Stimulated activated CD4-positive, alpha-beta T cell treated with anti-CD3 and anti-CD28 coated beads, Interleukin-2, amount 100 ng/mL, for 4 hours (primary cell): ENCODE data around the gene RNF180.
"Not testable (repeated sequence)": the region's sequence is repeated elsewhere in the genome, so short reads cannot be mapped to it uniquely, and the experiment has no call there.

Experiments used
- DNase-seq: peaks from one replicate; pipeline ENCODE4 v3.0.0-alpha.2; 2020; ENCODE audit warnings: low read depth

Gene RNF180

GRCh38 chr5:64285188-64286130 lies 119.8 kb downstream of the RNF180 start:
- DNase-seq: no peak

DNA sequence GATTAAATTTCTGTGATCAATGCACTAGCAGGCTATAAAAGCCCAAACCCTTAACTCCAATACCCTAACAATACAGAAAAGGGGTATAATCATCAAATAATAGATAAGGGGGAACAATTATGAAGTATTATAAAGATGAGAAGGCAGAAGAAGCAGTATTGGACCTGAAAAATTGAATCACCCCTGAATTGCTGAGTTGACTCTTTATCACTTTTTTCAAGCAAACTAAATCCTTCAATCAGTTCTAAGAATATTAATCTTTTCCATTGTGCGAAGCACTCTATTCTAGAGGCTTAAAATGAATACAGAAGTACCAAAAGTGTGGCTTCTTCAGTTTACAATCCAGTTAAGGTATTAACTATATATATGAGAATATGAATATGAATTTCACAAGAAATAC lies 120.7 kb downstream of the RNF180 start:
- no peak for DNase-seq

- not testable (repeated sequence) for DNase-seq
These were observed 122.9 kb downstream of the RNF180 start for GRCh38 chr5:64288496-64288895.

DNA sequence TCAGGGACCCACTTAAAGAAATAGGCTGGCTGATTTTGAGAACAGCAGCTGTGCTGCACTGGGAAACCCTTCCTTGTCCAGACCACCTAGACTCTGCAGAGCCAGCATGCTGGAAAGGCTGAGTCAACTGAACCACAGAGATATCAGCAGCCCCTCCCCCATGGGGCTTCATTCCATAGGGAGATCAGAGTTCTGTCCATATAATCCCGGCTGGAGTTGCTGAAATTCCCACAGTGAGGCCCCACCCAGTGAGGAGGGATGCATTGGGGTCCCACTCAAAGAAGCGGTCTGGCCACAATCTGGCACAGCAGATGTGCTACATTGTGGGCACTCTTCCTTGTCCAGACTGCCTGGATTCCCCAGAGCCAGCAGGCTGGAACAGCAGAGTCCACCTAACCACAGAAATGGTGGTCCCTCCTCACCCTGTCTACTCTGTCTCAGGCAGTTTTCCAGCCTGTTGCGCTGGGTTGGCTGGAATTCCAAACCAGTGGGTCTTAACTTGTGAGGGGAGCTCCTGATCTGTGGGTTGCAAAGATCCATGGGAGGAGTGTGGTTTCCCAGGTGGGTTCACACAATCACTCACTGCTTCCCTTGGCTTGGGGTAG lies 127.1 kb downstream of the RNF180 start:
- DNase-seq: no peak

DNA sequence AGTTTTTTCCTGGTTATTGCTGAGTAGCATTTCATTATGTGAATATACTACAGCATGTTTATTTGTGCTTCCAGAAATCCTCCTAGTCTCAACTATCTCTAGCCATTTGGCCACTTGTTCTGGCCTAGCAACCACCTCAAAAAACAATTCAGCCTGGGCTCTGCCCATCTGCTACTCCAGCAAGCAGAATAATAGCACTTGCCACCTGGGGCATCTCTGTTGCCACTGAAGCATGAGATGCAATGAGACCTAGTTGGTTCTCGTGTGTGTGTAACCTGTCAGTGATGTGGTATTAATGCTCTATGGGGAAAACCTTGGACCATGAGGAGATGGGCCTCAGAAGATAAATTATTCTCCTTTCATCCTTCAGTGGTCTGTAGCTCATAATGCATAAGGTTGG lies 129.5 kb downstream of the RNF180 start:
- DNase-seq: no peak

GRCh38 chr5:64298586-64298985 lies 132.9 kb downstream of the RNF180 start:
- no peak for DNase-seq

- DNase-seq: no peak
These were observed 134.2 kb downstream of the RNF180 start for GRCh38 chr5:64299805-64300204.

DNA sequence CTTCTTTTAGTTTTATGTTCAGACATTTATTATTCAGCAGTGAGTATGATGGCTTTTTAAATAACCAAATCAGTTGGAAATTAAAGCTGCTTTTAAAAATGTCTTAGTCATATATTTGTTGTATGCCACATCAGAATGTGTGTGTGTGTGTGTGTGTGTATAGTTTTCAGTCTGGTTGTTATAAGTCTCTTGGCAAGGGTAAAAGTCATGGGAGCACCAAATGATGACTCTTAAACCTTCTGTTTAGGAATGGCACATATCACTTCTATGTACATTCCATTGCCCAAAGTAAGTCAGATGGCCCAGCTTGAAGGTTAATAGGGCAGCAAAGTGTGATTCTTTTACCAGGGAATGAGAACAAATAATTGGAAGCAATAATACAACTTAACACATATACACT lies 135.9 kb downstream of the RNF180 start:
- no peak for DNase-seq

DNA sequence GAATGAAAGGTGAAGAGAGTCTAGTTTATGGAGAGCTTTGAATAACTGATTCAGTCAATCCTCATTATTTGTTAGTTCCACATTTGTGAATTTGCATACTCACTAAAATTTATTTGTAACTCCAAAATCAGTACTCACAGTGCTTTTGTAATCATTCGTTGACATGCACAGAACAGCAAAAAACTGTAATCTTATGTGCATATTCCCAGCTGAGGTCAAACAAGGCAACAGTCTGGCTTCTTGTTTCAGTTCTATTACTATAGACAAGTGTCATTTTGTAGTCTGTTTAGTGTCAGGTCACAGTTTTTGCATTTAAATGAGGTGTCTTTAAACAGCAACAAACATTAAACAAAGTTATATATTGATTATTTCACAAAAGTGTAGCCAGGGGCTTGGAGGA lies 142.5 kb downstream of the RNF180 start:
- DNase-seq: no peak

- no peak for DNase-seq
These were observed 146.8 kb downstream of the RNF180 start for GRCh38 chr5:64312491-64312890.

- no peak for DNase-seq
These were observed 150.1 kb downstream of the RNF180 start for GRCh38 chr5:64315778-64316177.

GRCh38 chr5:64318175-64318574 lies 152.5 kb downstream of the RNF180 start:
- no peak for DNase-seq

DNA sequence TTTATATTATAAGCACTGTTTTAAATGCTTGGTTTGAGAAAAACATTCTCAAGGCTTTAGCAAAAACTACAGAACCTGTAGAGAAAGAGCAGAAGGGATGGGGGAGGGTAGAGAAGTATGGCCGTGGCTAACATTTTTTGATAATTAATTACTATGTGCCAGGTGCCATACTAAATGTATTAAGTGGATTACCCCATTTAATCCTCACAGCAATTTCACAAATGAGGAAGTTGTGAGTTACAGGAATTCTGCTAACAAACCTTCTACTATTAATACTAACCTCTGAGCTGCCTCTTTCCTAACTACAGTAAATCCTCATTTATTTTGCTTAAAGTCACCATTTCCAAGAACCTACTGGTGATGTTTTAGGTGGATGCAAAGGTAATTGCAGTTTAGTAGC lies 157.9 kb downstream of the RNF180 start:
- DNase-seq: no peak

GRCh38 chr5:64330728-64331231 lies 165.1 kb downstream of the RNF180 start:
- no peak for DNase-seq

DNA sequence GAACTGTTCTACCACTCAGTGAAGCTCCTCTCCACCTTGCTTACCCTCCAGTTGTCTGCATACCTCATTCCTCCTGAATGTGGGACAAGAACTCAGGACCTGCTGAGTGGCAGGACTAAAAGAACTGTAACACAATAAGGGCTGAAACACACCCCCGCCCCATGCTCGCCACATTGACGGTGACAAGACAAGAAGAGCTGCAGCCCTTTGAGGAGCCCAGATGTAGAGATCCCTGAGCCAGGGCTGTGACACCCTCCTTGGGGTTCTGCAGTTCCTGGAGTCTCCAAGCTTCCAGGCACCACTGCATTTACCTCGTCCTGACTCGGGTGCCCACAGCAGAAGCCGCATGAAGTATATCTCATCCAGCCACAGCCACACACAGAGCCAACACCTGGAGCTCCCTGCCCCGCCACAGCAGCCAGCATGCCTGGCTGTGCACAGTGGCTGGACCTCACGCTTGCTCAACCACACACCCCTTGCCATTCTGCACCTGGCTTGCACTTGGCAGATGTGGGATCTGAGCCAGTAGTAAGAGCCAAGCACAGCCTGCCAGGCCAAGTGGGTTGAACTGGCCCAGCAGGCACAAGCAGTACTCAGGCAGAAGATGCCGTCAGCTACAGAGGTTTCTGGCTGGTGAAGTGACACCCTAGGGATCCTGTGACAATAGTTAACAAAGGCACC lies 166.1 kb downstream of the RNF180 start:
- DNase-seq: no peak

GRCh38 chr5:64333886-64334285 lies 168.2 kb downstream of the RNF180 start:
- no peak for DNase-seq

- DNase-seq: no peak
These were observed 174.1 kb downstream of the RNF180 start for GRCh38 chr5:64339769-64340168.

DNA sequence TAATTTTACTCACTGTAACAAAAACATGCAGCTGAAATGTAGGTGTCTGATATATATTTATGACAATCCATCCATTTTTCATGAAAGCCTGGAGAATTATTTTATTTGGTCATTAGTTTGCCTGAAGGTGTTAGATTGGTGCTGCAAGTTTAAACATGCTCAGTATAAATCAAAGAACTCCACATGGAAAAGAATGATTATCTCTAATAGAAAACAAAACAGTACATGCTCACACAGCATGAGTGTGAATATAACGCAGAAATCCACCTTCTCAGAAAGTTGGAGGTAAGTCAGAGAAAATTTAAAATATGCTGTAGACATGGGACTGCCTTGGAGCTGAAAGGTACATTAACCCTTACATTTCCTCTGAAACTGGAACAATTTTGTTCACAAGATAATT lies 174.7 kb downstream of the RNF180 start:
- DNase-seq: no peak

- DNase-seq: no peak
These were observed 175.7 kb downstream of the RNF180 start for GRCh38 chr5:64341340-64341739.

DNA sequence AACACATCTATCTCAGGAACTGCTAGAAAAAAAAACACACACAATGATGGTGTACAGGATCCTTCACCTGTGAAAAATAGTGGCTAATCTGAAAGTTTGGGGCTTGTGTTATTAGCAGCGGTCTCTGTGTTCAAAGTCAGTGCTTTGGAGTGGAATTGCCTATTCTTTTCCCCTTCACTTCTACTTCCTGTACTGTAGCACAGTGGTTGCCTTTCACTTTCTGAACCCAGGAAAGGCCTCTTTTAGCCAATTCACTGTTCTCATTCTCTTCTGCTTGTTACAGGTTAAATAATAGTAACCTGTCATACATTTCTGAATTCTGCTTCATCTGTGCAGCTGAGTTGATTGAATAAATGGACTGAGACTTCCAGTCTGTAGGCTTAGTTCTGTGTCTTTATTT lies 178.9 kb downstream of the RNF180 start:
- no peak for DNase-seq

DNA sequence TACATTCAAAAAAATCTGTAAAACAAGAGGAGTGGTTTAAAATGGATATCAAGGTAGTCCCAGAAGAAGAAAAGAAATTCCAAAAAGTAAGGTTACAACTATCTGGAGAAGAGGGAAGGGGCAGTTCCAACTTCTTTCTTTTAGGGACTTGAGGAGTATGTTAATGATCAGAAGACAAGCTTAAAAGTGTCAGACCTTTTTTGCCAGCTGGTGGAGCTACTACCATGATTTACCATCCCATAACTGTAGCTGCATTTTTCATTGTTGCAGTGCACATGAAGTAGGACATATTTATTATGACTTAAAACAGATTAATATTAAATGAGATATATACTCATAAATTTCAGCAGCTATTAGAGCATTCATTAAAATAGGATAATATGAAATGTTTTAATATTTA lies 181.7 kb downstream of the RNF180 start:
- no peak for DNase-seq

- DNase-seq: no peak
These were observed 198.8 kb downstream of the RNF180 start for GRCh38 chr5:64364426-64364825.

DNA sequence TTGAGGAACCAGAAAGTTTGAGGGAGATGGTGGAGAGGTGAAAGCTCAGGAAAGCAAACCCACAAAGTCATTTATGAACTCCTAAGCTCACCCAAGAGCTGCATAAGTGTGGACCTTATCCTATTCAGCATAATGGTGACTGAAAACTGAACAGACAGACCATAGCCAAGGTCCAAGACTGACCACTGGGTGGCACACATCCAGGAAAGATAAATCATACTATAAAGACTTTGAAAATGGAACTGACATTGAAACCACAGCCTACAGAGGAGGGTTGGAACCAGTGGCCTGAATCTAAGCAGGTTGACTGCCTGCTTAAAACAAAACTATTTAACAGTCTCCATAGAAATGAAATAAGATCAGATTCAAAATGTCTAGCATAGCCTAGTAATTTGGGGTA lies 219.1 kb downstream of the RNF180 start:
- DNase-seq: no peak
